ENCODE measurements around the gene DCAF17.

DNA sequence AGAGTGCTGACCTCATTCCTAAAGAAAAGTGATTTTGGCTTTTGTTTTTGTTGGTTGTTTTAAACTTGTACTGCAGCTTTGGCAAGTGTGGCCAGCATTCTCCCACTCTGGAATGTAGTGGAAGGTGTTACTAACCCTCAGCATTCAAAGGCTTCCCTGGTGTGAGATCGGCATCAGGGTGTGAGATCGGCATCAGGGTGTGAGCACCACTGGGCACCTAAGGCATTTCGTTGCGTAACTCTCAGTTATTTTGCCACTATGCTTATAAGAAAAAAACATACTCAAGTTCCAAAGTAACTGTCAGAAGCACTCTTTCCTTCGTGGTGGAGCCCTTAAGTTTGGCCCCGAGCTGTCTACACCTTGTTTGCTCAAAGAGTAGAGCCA, 90.0 kb downstream of the DCAF17 start:
- no peak for TF ChIP-seq POLR2AphosphoS5 (IDR thresholded peaks at IDR 0.05)
- TF ChIP-seq, protein P1, sequence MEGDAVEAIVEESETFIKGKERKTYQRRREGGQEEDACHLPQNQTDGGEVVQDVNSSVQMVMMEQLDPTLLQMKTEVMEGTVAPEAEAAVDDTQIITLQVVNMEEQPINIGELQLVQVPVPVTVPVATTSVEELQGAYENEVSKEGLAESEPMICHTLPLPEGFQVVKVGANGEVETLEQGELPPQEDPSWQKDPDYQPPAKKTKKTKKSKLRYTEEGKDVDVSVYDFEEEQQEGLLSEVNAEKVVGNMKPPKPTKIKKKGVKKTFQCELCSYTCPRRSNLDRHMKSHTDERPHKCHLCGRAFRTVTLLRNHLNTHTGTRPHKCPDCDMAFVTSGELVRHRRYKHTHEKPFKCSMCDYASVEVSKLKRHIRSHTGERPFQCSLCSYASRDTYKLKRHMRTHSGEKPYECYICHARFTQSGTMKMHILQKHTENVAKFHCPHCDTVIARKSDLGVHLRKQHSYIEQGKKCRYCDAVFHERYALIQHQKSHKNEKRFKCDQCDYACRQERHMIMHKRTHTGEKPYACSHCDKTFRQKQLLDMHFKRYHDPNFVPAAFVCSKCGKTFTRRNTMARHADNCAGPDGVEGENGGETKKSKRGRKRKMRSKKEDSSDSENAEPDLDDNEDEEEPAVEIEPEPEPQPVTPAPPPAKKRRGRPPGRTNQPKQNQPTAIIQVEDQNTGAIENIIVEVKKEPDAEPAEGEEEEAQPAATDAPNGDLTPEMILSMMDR (IDR thresholded peaks at IDR 0.05), result no peak
